GM21423 (cell line): Measurements from ENCODE around the gene RPS6KA4.
"Not testable (repeated sequence)": the region's sequence is repeated elsewhere in the genome, so short reads cannot be mapped to it uniquely, and the experiment has no call there.

Source experiments
- ATAC-seq: cut with Tn5 transposase; IDR thresholded peaks from one replicate; pipeline ENCODE4 v1.9.1; 2021; ENCODE audit warnings: mild to moderate bottlenecking, moderate library complexity; ENCODE audit not compliant: unreplicated experiment

The RPS6KA4 gene

DNA sequence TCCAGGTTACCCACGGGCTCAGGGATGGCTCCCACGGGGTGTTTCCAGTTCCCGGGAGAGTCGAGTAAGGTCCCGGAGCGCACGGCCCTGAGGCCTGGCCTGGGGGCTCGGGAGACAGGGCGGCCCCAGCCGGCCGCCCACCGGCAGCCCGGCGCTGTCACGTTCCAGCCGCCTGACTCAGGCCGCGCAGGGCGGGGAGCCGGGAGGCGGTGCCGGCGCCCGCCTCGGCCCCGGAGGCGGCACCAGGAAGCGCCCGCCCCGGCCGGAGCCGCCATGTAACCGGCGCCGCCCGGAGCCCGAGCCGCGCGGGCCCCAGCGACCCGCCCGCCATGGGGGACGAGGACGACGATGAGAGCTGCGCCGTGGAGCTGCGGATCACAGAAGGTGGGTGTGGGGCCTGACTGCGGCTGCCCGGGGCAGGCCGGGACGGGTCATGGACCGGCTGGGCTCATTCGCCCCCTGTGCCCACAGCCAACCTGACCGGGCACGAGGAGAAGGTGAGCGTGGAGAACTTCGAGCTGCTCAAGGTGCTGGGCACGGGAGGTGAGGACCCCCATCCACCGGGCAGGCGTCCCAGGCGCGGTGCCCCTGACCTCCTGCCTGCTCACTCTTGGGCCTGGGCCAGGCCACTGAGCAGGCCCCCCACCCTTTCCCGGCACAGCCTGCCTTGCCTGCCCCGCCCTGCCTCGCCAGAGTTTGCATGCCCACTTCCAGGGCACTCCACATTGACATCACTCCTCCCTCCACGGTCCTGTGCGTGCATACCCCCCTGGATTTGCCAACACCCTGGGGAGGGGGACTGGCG is at the start of gene RPS6KA4:
TSS of gene RPS6KA4 (plus strand) at position 256 of the 805 bp plus-strand sequence. CDS start at position 330, 74 bp downstream.
- no peak for ATAC-seq

DNA sequence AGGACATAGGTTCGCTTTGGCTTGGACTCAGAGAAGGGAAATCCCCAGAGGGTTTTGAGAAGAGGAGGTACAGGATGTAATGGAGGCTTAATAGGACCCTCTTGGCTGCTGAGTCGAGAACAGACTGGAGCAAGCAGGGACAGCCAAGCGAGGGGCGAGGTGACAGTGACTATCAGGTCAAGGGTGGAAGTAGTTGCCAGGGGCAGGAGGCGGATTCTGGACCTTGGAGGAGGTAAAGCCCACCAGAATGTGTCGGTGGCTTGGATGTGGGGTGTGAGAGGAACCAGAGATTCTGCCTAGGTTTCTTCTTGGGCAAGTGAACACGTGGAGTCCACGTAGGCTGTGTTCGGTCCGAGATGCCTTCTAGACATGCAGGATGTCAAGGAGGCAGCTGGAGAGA is 46.0 kb upstream of the RPS6KA4 start:
- ATAC-seq, result no peak

DNA sequence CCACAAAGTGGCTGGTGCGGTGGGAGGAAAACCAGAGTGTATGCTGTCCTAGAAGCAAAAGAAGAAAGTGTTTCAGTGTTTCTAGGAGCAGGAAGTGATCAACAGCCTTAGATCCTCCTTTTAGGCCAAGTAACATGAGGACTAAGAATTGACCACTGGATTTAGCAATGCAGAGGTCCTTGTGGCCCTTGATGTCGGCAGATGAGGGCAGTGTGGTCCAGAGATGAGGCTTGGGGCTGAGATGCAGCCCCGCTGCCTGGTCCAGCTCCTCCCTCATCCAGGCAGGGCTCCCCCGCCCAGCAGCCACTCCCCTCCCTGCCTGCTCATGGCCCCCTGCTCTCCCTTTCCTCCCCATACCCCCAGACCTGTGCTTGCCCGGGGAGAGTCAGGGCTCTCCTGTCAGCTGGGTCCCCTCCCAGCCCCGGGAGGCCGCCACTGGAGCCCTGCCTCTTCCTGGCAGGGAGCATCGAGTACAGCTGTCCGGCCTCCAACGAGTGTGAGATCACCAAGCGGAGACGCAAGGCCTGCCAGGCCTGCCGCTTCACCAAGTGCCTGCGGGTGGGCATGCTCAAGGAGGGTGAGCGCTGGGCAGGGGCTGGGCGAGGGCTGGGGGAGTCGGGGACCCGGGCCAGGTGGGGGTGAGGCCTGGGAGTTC is 45.3 kb upstream of the RPS6KA4 start:
- no peak for ATAC-seq

DNA sequence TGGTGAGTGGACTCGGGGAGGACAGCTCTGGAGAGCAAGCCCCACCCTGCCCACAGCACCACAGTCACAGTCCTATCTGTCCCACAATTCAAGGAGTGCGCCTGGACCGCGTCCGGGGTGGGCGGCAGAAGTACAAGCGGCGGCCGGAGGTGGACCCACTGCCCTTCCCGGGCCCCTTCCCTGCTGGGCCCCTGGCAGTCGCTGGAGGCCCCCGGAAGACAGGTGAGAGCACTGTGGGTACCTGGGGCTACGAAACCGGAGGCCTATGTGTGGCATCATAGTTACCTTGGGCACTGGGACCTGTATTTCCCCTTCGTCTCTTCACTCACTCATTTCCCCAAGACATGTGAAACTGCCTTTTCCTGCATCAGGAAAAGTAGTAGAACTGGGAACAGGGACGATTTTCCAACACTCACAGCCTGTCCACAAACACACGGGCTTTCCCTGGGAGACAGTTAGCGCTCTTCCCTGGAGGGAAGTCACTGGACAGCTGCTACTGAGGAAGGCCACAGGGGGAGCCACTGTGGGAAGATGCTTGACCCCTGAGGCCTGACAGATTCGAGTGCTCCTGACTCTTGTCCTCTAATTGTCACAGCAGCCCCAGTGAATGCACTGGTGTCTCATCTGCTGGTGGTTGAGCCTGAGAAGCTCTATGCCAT is 44.7 kb upstream of the RPS6KA4 start:
- no peak for ATAC-seq

DNA sequence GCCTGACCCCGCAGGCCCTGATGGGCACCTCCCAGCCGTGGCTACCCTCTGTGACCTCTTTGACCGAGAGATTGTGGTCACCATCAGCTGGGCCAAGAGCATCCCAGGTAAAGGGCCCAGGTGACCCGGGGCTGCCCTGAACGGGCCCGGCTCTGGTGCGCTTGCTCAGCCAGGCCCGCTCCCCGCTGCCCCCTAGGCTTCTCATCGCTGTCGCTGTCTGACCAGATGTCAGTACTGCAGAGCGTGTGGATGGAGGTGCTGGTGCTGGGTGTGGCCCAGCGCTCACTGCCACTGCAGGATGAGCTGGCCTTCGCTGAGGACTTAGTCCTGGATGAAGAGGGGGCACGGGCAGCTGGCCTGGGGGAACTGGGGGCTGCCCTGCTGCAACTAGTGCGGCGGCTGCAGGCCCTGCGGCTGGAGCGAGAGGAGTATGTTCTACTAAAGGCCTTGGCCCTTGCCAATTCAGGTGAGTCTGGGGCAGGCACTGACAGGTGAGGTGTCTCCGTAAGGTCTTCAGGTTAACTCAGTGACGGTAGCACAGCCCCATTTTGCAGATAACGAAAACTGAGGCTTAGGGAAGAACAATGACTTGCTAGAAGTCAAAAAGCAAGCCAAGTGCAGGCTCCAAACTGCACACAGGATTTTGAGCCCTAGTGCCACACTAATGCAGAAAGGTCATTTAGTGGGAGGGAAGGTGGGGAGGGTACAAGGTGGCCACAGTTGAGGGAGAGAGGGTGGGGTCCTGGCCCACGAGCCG is 44.0 kb upstream of the RPS6KA4 start:
- no peak for ATAC-seq

DNA sequence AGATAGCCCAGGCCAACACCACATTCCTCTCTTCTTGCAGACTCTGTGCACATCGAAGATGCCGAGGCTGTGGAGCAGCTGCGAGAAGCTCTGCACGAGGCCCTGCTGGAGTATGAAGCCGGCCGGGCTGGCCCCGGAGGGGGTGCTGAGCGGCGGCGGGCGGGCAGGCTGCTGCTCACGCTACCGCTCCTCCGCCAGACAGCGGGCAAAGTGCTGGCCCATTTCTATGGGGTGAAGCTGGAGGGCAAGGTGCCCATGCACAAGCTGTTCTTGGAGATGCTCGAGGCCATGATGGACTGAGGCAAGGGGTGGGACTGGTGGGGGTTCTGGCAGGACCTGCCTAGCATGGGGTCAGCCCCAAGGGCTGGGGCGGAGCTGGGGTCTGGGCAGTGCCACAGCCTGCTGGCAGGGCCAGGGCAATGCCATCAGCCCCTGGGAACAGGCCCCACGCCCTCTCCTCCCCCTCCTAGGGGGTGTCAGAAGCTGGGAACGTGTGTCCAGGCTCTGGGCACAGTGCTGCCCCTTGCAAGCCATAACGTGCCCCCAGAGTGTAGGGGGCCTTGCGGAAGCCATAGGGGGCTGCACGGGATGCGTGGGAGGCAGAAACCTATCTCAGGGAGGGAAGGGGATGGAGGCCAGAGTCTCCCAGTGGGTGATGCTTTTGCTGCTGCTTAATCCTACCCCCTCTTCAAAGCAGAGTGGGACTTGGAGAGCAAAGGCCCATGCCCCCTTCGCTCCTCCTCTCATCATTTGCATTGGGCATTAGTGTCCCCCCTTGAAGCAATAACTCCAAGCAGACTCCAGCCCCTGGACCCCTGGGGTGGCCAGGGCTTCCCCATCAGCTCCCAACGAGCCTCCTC is 43.1 kb upstream of the RPS6KA4 start:
- not testable (repeated sequence) for ATAC-seq

DNA sequence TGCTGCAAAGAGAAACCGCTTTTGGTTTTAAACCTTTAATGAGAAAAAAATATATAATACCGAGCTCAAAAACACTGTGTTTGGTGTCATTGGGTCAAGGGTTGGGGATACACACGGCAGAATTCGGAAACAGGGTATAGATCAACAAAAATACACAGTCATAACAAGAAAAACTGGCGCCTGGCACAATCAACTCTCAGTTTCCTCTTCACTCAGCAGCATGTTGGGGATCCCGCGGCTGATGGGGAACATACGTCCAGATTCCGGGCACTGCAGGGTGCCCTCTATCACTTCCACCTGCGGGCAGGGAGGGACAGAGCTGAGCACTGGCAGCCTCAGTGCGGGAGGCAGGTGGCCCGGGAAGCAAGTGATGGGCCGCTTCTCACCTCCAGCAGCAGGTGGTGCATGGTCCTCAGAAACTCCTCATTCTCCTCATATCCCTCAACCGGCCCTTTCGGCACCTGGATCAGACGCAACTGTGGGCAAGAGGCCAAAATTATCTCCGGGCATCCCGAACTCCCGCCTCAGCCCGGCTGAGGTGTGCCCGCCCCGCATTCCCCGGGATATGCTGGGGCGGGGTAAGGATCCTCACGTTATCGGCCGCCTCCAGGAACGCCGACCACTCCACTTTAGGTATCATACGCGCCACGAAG is 42.2 kb upstream of the RPS6KA4 start:
- ATAC-seq, result no peak

DNA sequence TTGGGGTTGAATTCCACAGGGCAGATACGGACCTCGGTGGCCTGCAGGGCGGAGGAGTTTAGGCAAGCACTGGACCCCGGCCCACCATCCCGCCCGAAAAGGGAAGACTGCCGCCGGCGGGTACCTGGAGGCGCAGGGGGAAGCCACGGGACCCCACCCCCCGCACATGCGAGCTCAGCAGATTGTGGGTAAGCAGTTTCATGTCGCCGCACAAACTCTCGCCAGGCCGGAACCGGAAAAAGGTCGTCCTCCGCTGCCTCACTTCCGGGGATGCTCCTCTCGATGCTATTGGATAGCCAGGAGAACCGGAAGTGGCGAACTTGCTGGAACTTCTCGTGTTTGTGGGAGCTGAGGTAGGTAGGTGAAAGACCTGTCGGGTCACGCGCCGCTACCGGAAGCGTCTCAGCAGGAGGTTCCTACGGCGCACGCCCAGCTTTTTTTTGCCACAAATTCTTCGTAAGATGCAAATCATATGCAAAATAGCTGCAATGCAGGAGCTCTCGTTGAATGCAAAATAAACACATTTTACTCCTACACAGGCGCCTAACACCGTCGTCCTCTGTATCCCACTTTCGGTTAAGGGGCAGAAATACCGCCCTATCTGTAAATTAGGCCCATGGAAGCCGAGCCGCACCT is 41.5 kb upstream of the RPS6KA4 start, which contains the start of gene TRMT112:
TSS of gene TRMT112 (minus strand) at position 235 of the 636 bp plus-strand sequence. CDS start at position 202, 33 bp downstream.
- peak; percentile 64 for ATAC-seq

DNA sequence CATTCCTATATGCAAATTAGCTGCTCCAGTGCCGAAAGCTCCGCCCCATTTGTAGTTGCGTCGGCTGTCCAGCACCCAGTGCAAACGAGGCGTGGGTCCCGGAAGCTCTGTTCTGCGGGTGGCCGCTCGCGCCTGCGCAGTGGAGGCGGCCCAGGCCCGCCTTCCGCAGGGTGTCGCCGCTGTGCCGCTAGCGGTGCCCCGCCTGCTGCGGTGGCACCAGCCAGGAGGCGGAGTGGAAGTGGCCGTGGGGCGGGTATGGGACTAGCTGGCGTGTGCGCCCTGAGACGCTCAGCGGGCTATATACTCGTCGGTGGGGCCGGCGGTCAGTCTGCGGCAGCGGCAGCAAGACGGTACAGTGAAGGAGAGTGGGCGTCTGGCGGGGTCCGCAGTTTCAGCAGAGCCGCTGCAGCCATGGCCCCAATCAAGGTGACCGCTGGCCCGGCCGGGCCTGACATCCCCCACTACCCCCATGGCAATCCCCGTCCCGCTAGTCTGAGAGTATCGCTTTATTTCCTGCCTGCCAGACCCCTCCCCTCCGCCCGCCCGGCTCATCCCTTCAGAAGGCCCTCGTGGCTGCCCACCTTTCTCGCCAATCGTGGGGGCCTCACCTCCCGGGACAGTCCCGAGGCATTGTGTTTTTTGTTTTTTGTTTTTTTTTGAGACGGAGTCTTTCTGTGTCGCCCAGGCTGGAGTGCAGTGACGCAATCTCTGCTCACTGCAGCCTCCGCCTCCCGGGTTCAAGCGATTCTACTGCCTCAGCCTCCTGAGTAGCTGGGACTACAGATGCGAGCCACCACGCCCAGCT is 40.8 kb upstream of the RPS6KA4 start, which contains the start of gene PRDX5:
TSS of gene PRDX5 (plus strand) at position 161 of the 805 bp plus-strand sequence. CDS start at position 256, 95 bp downstream.
- peak; percentile 68 for ATAC-seq

DNA sequence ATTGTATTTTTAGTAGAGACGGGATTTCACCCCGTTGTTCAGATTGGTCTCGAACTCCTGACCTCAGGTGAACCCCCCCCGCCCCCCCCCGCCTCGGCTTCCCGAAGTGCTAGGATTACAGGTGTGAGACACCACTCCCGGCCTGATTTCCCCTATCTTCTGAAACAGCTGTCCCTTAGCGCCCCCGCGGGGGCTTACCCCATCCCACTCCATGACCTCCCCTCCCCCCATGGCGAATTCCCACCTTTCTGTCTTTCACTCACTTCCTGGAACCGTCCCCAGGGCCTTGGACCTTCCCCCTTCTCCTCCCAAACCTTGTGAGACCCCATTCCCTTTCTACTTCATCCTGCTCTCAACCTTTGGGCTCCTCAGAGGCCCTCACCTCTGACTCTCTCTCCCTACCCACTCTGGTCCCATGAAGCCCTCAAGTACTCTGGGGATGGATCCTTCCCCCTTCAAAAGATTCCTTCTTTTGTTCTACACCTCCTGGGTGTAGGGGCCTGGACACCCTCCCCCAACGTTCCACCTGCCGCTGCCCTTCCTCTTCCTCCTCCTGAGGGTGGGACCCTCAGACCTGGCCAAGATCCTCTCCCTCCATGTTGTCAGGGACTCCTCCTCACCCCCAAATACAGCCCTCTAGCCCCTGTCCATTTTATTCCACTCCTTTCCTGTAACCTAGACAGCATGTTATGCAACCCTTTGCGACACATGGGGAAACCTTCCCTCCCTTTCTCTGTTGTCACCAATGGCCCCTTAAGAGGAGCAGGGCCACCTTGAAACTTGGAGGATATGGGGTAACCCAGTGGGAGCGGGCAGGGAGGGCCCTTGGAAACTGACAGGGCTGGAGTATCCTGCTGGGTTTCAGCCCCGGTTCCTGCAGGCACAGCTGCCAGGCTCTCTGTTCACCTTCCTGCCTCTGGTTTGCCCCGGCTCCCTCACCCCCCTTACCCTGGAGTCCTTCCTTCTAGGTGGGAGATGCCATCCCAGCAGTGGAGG is 39.9 kb upstream of the RPS6KA4 start:
- ATAC-seq, result no peak

DNA sequence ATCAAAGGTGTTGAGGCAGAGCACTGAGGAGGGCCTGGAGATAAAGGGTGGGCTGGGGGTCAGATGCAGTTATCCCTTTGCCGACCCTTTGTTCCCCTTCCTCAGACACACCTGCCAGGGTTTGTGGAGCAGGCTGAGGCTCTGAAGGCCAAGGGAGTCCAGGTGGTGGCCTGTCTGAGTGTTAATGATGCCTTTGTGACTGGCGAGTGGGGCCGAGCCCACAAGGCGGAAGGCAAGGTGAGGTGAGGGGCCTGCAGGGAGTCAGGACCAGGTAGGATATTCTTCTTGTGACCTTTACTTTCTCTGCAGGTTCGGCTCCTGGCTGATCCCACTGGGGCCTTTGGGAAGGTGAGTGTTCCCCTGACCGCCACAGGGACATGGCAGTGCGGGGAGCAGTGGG is 38.4 kb upstream of the RPS6KA4 start:
- no peak for ATAC-seq

DNA sequence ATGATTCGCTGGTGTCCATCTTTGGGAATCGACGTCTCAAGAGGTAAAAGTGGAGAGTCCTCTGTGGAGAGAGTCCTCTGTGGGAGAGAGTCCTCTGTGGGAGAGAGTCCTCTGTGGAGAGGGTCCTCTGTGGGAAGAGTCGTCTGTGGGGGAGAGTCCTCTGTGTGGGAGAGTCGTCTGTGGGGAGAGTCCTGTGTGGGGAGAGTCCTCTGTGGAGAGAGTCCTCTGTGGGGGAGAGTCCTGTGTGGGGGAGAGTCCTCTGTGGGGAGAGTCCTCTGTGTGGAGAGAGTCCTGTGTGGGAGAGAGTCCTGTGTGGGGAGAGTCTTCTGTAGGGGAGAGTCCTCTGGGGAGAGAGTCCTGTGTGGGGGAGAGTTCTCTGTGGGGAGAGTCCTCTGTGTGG is 37.9 kb upstream of the RPS6KA4 start:
- ATAC-seq, result no peak

DNA sequence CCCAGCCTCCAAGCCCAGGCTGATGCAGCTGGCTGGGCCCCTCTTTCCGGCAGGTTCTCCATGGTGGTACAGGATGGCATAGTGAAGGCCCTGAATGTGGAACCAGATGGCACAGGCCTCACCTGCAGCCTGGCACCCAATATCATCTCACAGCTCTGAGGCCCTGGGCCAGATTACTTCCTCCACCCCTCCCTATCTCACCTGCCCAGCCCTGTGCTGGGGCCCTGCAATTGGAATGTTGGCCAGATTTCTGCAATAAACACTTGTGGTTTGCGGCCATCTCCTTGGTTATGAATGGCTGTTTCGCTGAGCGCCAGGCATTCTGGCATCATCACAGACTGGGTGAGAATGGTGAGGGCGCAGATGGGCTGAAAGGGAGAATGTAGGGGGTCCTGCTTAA is 37.4 kb upstream of the RPS6KA4 start:
- ATAC-seq, result no peak

DNA sequence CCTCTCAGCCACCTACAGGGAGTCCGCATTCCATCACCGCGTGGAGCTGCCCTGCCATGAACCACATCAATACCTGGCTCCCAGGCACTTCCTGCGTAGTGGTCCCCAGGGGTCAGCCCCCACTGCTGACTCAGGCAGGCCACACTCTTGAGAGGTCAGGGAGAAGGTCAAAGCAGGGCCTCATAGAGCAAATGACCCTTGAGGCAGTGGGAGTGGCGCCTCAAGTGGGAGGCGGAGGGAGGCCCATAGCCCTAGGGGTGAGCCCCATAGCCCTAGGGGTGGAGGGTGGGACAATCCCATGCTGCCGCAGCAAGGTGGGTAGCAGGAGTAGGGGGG is 36.1 kb upstream of the RPS6KA4 start:
- ATAC-seq, result no peak

DNA sequence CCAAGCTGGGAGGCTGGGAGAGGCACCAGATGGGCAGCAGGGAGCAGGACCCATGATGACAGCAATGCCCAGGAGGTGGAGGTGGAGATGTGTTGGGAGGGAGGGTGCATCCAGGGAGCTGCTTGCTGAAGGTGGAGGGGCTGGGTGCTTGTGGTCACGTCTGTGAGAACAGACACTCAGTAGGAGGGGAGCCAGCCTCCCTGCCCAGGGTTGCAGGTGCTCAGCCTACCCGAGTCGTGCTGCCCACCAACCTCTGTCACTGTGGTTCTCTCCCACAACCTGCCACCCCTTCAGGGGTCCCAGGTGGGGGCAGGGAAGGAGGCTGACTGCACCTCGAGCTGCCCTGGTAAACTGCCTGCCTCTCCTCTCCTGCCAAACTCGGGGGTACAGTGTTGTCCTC is 35.6 kb upstream of the RPS6KA4 start:
- ATAC-seq, result no peak

DNA sequence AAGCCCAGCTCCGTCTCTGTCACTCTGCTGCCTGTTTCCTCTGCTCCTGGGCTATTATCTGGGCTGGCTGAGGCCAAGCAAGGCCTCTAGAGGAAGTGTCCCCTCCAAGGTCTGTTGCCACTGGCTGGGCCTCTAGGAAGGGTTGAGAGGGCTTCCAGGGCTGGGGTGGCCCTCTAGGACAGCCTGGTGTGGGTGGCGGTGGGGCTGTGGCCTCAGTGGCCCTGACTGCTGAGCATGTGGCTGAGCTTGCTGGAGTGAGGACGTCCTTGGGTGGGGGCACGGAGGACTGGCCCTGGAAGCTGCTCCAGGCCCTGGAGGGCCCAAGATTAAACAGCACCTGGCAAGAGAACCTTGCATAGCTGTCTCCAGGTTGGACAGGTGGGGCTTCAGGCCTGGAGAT is 35.0 kb upstream of the RPS6KA4 start:
- not testable (repeated sequence) for ATAC-seq
